A673 (cell line): ENCODE data around the gene VPS13D.

Source experiments
- CTCF ChIP-seq: fragments of 300-800, 200-600 bp; sonication (generic); conservative IDR thresholded peaks from 2 replicates; pipeline ENCODE4 v1.5.1; 2017; ENCODE audit warnings: low read depth, mild to moderate bottlenecking, antibody characterized with exemption, low read length, moderate library complexity, mixed read lengths
- EZH2 ChIP-seq: fragments of 200-600 bp; sonication (generic); IDR thresholded peaks from 2 replicates; pipeline ENCODE4 v1.6.1; 2017; ENCODE audit warnings: borderline replicate concordance, low read depth, mild to moderate bottlenecking, mixed read lengths, antibody characterized with exemption, low read length; ENCODE audit not compliant: poor library complexity, severe bottlenecking

GRCh38 chr1:12232221-12232620 lies 2.4 kb downstream of the VPS13D start:
- TF ChIP-seq CTCF (no peak), EZH2 (no peak)
